ENCODE data around the gene ENOX1.

- TF ChIP-seq CTCF (IDR thresholded peaks at IDR 0.05): no peak
- no peak for TF ChIP-seq POLR2AphosphoS5 (IDR thresholded peaks at IDR 0.05)
- TF ChIP-seq POLR2A (IDR thresholded peaks at IDR 0.05): no peak
- no peak for TF ChIP-seq EP300 (IDR thresholded peaks at IDR 0.05)
These were observed 548.3 kb downstream of the ENOX1 start for GRCh38 chr13:43238341-43239083.
